Spleen (tissue), 7 donors: ENCODE results near the gene ETV6.

Source experiments
- POLR2AphosphoS5 ChIP-seq, 3 donors: sonication (generic); formaldehyde crosslinking; IDR thresholded peaks; one replicate each; pipeline ENCODE4 v1.5.1; 2017; ENCODE audit warnings: antibody characterized with exemption in 3 of 3
- TF ChIP-seq, protein P1 (sequence below), 11 experiments: fragments of 200-600 bp in 7 of 11; fragments of 450-650 bp in 4 of 11; sonication (generic) in 4 of 11; IDR thresholded peaks in 8 of 11; conservative IDR thresholded peaks in 3 of 11; 1 replicate in 7 of 11; 2 replicates in 4 of 11; pipeline versions ENCODE4 v1.4.0 to v1.8.0; 2016 to 2021; ENCODE audit warnings: antibody characterized with exemption in 11 of 11, inconsistent platforms in 4 of 11, mild to moderate bottlenecking in 1 of 11
- donor health status: DM: no; HTN: no; CAD: no; lungs with moderate emphysema.
- donor health status: DM: no; HTN: no; CAD: no.
- donor health status: DM: no; HTN: no; CAD: no.

GRCh38 chr12:11895421-11896078 is 246.1 kb downstream of the ETV6 start:
- TF ChIP-seq, protein P1, sequence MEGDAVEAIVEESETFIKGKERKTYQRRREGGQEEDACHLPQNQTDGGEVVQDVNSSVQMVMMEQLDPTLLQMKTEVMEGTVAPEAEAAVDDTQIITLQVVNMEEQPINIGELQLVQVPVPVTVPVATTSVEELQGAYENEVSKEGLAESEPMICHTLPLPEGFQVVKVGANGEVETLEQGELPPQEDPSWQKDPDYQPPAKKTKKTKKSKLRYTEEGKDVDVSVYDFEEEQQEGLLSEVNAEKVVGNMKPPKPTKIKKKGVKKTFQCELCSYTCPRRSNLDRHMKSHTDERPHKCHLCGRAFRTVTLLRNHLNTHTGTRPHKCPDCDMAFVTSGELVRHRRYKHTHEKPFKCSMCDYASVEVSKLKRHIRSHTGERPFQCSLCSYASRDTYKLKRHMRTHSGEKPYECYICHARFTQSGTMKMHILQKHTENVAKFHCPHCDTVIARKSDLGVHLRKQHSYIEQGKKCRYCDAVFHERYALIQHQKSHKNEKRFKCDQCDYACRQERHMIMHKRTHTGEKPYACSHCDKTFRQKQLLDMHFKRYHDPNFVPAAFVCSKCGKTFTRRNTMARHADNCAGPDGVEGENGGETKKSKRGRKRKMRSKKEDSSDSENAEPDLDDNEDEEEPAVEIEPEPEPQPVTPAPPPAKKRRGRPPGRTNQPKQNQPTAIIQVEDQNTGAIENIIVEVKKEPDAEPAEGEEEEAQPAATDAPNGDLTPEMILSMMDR (IDR thresholded peaks at IDR 0.05 in 8 of 11, conservative IDR thresholded peaks at IDR 0.05 in 3 of 11), result no peak
- TF ChIP-seq POLR2AphosphoS5 (IDR thresholded peaks at IDR 0.05), result peak in 1 of 3 donors; percentile 32
